ENCODE measurements around the gene ABHD17C. TPM values are rescaled to one million over a fixed set of nuclear protein-coding genes. Genes with fewer than 3 reads are reported as not detected.
A peak's percentile ranks its signal among the peaks of the same experiment; 100 is the strongest.

Gene ABHD17C
- total RNA-seq, 4 donors from 2014 or later: 14.9 to 74.6 (median 37.8) TPM

- H3K4me3 ChIP-seq: no peak overlapping the region
Measured at GRCh38 chr15:80790236-80790635, 95.1 kb downstream of the ABHD17C start.

GRCh38 chr15:80791004-80791403, 95.9 kb downstream of the ABHD17C start:
- Histone ChIP-seq H3K27ac (no peak overlapping the region), H3K4me3 (no peak overlapping the region), H3K27me3 (no peaks in the 10 kb centered on the region), H3K36me3 (no peaks in the 10 kb centered on the region), H3K4me1 (no peaks in the 10 kb centered on the region), H3K9me3 (no peaks in the 10 kb centered on the region)
- no peak for TF ChIP-seq POLR2A (IDR thresholded peaks at IDR 0.05)
- no peak for DNase-seq

More at GRCh38 chr15:80790236-80790635, 95.1 kb downstream of the ABHD17C start:
- TF ChIP-seq, protein P1, sequence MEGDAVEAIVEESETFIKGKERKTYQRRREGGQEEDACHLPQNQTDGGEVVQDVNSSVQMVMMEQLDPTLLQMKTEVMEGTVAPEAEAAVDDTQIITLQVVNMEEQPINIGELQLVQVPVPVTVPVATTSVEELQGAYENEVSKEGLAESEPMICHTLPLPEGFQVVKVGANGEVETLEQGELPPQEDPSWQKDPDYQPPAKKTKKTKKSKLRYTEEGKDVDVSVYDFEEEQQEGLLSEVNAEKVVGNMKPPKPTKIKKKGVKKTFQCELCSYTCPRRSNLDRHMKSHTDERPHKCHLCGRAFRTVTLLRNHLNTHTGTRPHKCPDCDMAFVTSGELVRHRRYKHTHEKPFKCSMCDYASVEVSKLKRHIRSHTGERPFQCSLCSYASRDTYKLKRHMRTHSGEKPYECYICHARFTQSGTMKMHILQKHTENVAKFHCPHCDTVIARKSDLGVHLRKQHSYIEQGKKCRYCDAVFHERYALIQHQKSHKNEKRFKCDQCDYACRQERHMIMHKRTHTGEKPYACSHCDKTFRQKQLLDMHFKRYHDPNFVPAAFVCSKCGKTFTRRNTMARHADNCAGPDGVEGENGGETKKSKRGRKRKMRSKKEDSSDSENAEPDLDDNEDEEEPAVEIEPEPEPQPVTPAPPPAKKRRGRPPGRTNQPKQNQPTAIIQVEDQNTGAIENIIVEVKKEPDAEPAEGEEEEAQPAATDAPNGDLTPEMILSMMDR (IDR thresholded peaks at IDR 0.05): no peak
- TF ChIP-seq POLR2A (IDR thresholded peaks at IDR 0.05): no peak
- no peak for DNase-seq
- no peaks in the 10 kb centered on the region for H3K4me1 ChIP-seq
- no peak overlapping the region for H3K27ac ChIP-seq
- H3K36me3 ChIP-seq: no peaks in the 10 kb centered on the region
- no peaks in the 10 kb centered on the region for H3K9me3 ChIP-seq
- H3K27me3 ChIP-seq: no peaks in the 10 kb centered on the region

GRCh38 chr15:80796407-80796806, 101.3 kb downstream of the ABHD17C start:
- H3K36me3 ChIP-seq: no peaks in the 10 kb centered on the region
- H3K27ac ChIP-seq: no peak overlapping the region
- no peak for TF ChIP-seq POLR2A (IDR thresholded peaks at IDR 0.05)
- TF ChIP-seq, protein P1 (IDR thresholded peaks at IDR 0.05): no peak
- no peaks in the 10 kb centered on the region for H3K9me3 ChIP-seq
- no peaks in the 10 kb centered on the region for H3K27me3 ChIP-seq
- no peak for DNase-seq
- H3K4me3 ChIP-seq: no peak overlapping the region
- no peaks in the 10 kb centered on the region for H3K4me1 ChIP-seq

DNA sequence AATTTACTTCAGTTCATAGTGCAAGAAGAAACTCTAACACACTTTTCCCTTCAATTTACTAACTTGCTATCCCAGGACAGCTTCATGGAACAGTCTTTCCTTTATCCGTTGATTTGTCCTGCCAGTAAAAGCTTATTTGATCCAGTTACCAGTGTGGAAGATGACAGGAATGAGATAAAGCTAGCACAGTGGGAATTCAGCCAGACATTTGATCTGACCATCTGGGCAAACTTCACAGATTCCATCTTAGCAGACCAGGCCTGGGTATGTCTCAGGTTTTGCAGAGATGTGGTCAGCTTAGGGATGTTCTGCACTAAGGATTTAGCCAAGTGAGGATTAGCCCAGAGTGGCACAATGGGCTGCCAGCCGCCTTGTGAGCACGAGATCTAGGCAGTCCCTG, 103.8 kb downstream of the ABHD17C start:
- TF ChIP-seq, protein P1 (IDR thresholded peaks at IDR 0.05): no peak
- no peak for TF ChIP-seq POLR2A (IDR thresholded peaks at IDR 0.05)
- Histone ChIP-seq H3K27me3 (no peaks in the 10 kb centered on the region), H3K9me3 (no peaks in the 10 kb centered on the region), H3K4me3 (no peak overlapping the region), H3K27ac (no peak overlapping the region), H3K4me1 (no peaks in the 10 kb centered on the region), H3K36me3 (no peaks in the 10 kb centered on the region)
- no peak for DNase-seq

- Histone ChIP-seq H3K4me3 (no peak overlapping the region), H3K4me1 (no peaks in the 10 kb centered on the region), H3K36me3 (no peaks in the 10 kb centered on the region), H3K27me3 (no peaks in the 10 kb centered on the region), H3K9me3 (no peaks in the 10 kb centered on the region), H3K27ac (no peak overlapping the region)
- DNase-seq: no peak
- TF ChIP-seq, protein P1 (IDR thresholded peaks at IDR 0.05): no peak
- no peak for TF ChIP-seq POLR2A (IDR thresholded peaks at IDR 0.05)
Measured at GRCh38 chr15:80800067-80800466, 105.0 kb downstream of the ABHD17C start.

DNA sequence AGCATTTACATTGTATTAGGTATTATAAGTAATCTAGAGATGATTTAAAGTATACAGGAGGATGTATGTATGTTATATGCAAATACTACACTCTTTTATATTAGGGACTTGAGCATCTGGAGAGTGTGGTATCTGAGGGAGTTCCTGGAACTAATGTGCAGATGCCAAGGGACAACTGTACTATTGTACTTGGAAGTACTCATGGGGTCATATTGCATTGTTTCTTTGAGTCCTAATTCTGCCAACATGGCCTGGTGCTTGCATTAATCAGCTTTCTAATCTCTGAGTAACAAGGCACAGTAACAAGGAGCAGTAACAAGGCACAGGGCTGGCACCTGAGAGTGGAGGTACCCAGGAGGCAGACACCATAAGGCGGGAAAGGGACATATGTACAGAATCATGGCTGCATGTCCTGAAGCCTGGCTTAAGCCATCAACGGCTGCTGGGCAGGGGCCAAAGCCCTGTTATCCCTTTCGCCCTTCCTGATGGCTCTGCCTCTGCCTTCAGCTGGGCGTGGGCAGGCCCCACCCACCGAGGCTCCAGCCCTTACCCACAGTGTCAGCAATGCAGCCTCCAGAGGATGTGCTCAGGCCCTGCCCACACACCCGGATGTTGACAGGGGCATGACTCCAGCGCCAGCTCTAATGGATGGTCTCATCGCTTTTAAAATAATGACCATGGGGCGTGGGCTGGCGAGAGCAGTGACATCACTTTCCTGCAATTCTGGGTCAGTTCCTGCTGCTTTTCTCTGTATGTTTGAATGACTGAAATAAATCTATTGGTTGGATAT, 107.0 kb downstream of the ABHD17C start:
- peak in 1 of 3 donors; percentile 54 for DNase-seq
- Histone ChIP-seq H3K9me3 (no peaks in the 10 kb centered on the region), H3K27ac (no peak overlapping the region), H3K36me3 (no peaks in the 10 kb centered on the region), H3K27me3 (no peaks in the 10 kb centered on the region), H3K4me1 (no peaks in the 10 kb centered on the region), H3K4me3 (no peak overlapping the region)
- no peak for TF ChIP-seq POLR2A (IDR thresholded peaks at IDR 0.05)
- TF ChIP-seq, protein P1 (IDR thresholded peaks at IDR 0.05): no peak
